Colon (tissue), 2 donors: Measurements from ENCODE around the gene COL24A1.

Source experiments
- FAIRE-seq: peaks from 2 replicates; lab custom pipeline; 2012; peaks lifted over from hg19 to GRCh38; lab: Jason Lieb, UNC
- donor health status: control.
- donor health status: control.

Gene COL24A1

GRCh38 chr1:85681087-85681486, 475.5 kb downstream of the COL24A1 start:
- FAIRE-seq, result no peak
